ENCODE results near the gene STK38L. TPM values are rescaled to one million over a fixed set of nuclear protein-coding genes. Genes with fewer than 3 reads are reported as not detected.

The STK38L gene
- total and polyA plus RNA-seq, 2 of the 8 experiments (the other 6 are each of a cell fraction or from before 2014, with no cell fraction given), result 8.1 to 63.6 TPM

DNA sequence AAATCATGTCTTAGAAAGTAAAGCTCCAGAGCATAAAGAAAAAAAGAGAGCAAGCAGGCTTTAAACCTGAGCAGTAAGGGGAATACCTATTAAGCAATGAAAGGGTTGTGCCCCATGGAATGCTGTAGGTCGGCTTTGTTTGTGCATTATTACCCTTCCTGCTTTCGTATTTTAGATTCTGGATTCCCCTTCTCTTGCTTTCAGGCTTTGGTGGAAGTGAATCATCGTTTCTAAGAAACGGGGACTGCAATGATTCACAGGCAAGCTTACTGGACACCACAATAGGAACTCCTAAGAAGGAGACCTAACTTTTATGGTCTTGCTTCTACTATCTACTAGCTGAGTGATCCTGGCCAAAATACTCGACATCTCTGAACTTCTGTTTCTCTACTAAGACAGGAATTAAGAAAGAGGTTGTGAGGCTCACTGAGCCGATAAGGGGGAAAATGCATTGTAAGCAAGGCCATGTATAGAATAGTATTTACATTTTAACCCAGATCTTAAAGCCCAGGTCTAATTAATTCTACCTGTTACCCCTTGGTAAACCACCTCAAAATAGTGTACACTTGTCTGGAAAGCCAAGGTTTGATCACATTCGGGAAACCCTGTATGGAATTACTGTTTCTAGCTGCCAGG, 87.3 kb downstream of the STK38L start:
- Histone ChIP-seq H2BK20ac (ENCODE audit: low read length) (no peak overlapping the region), H3K23ac (ENCODE audit: insufficient read length) (no peak overlapping the region), H4K91ac (replicated peaks; ENCODE audit: insufficient read length, low read length) (no peak overlapping the region), H3K4me2 (ENCODE audit: insufficient read depth in 1 of 2, low read depth in 2 of 2, low read length in 2 of 2) (peak overlapping the region in 1 of 2 experiments; percentile 70; a peak in 1 of 4 replicates), H3K79me1 (ENCODE audit: low read depth, low read length) (peaks cover 3% of the 10 kb centered on the region; the same call in 1 of the 2 replicates), H3K9ac (replicated peaks in 1 of 4; ENCODE audit: extremely low read depth in 1 of 4, low read depth in 3 of 4, low read length in 3 of 4) (no peak overlapping the region), H3K27ac (ENCODE audit: low read depth, low read length) (no peak overlapping the region), H3K79me2 (ENCODE audit: control insufficient read depth in 1 of 2, insufficient read depth in 2 of 2, low read length in 2 of 2) (peaks cover 0 to 26% of the 10 kb centered on the region in 2 experiments; a peak in 2 of 4 replicates), H3K27me3 (replicated peaks in 1 of 4; ENCODE audit: control insufficient read depth in 3 of 4, extremely low read depth in 1 of 4, insufficient read depth in 3 of 4, low read length in 3 of 4) (peaks cover 3 to 14% (median 7%) of the 10 kb centered on the region in 4 experiments), H3K4ac (replicated peaks; ENCODE audit: insufficient read length, low read depth, low read length) (no peak overlapping the region), H3K14ac (ENCODE audit: insufficient read length) (no peak overlapping the region), H4K5ac (ENCODE audit: insufficient read length, low read depth, low read length) (no peak overlapping the region), H2BK15ac (ENCODE audit: low read length) (no peak overlapping the region), H2BK12ac (ENCODE audit: low read depth, low read length) (0 out of 2 replicates have a peak overlapping the region, but pooled peaks have one; percentile 4), H3K18ac (ENCODE audit: extremely low read depth, low read length) (no peak overlapping the region), H3K4me1 (replicated peaks in 1 of 4; ENCODE audit: control insufficient read depth in 3 of 4, insufficient read depth in 4 of 4, low read length in 3 of 4) (peaks cover 0 to 8% (median 2%) of the 10 kb centered on the region in 4 experiments; a peak in 5 of 7 replicates), H2BK120ac (replicated peaks; ENCODE audit: low read depth, low read length) (no peak overlapping the region), H2BK5ac (ENCODE audit: low read depth, low read length) (no peak overlapping the region), H3K9me3 (ENCODE audit: insufficient read depth in 2 of 2, low read depth in 1 of 2, low read length in 1 of 2) (no peaks in the 10 kb centered on the region), H3K36me3 (ENCODE audit: control insufficient read depth in 2 of 4, insufficient read depth in 4 of 4, low read length in 3 of 4) (no peaks in the 10 kb centered on the region; a peak in 1 of 8 replicates), H4K20me1 (replicated peaks in 1 of 2; ENCODE audit: control insufficient read depth in 1 of 2, insufficient read depth in 2 of 2, low read length in 2 of 2) (peaks cover 2 to 3% of the 10 kb centered on the region in 2 experiments), H2AFZ (ENCODE audit: low read length) (no peak overlapping the region), H2AK5ac (ENCODE audit: low read depth, low read length) (no peak overlapping the region), H4K8ac (ENCODE audit: extremely low read depth, insufficient read depth, low read length) (no peak overlapping the region), H3K23me2 (ENCODE audit: low read depth, low read length) (peaks cover 12% of the 10 kb centered on the region), H3K4me3 (ENCODE audit: extremely low read depth in 1 of 4, insufficient read depth in 2 of 4, low read depth in 3 of 4, low read length in 4 of 4) (no peak overlapping the region), H3K56ac (replicated peaks; ENCODE audit: insufficient read length, low read depth, low read length) (no peak overlapping the region)
- WGBS, 2 experiments (ENCODE audit: extremely low coverage in 1 of 2, insufficient coverage in 1 of 2, insufficient read length in 1 of 2, insufficient replicate concordance in 2 of 2, low coverage in 1 of 2, low lambda C conversion rate in 2 of 2, missing lambda C conversion rate in 1 of 2), result 81% methylated on average over 7 of the region's 7 CpGs; no CpG with 5 or more reads in 1 of the 2 experiments
- POLR2A ChIA-PET (ENCODE audit: partially characterized antibody), result interaction anchor here (0.8 to 2.3 kb wide), 5 partner anchors 11 to 95 kb away, joined by 3 to 11 read pairs (median 3); no protein-coding TSS in a partner anchor
- CTCF ChIA-PET (ENCODE audit: partially characterized antibody), result interaction anchor here (1.1 kb wide), 2 partner anchors 54 to 218 kb away, joined by 3 to 4 read pairs; no protein-coding TSS in a partner anchor
- DNase-seq (ENCODE audit: low read depth in 1 of 2, low spot score in 2 of 2) (no peak), FAIRE-seq (no peak)
- TF ChIP-seq TEAD4 (IDR thresholded peaks at IDR 0.05; ENCODE audit: low read depth, low read length), result no peak
- no peak for TF ChIP-seq NANOG (IDR thresholded peaks at IDR 0.05; ENCODE audit: insufficient read depth, low read depth, low read length, poor library complexity, severe bottlenecking)
- no peak for TF ChIP-seq CTBP2 (IDR thresholded peaks at IDR 0.05; ENCODE audit: borderline replicate concordance, insufficient read depth, insufficient read length, low read length)
- TF ChIP-seq MAFK (IDR thresholded peaks at IDR 0.05; ENCODE audit: low read depth, low read length), result no peak
- no peak for TF ChIP-seq CEBPB (IDR thresholded peaks at IDR 0.05; ENCODE audit: low read depth, low read length)
- no peak for TF ChIP-seq JUN (IDR thresholded peaks at IDR 0.05; ENCODE audit: low read depth, low read length)
- no peak for TF ChIP-seq JUND (IDR thresholded peaks at IDR 0.05; ENCODE audit: low read length)
- no peak for TF ChIP-seq RNF2 (IDR thresholded peaks at IDR 0.05; ENCODE audit: borderline replicate concordance, low read depth, low read length, missing control alignments, poor library complexity, severe bottlenecking)
- TF ChIP-seq KDM5A (IDR thresholded peaks at IDR 0.05; ENCODE audit: low read length), result no peak
- no peak for TF ChIP-seq EP300 (IDR thresholded peaks at IDR 0.05; ENCODE audit: borderline replicate concordance in 1 of 2, low read depth in 2 of 2, low read length in 2 of 2)
- no peak for TF ChIP-seq ASH2L (IDR thresholded peaks at IDR 0.05; ENCODE audit: low read length)
- TF ChIP-seq CHD2 (IDR thresholded peaks at IDR 0.05; ENCODE audit: low read length), result no peak

All from H1 (cell line).